Stimulated activated CD4-positive, alpha-beta T cell treated with anti-CD3 and anti-CD28 coated beads, Interleukin-15, amount 100 ng/mL, for 48 hours (primary cell): Measurements from ENCODE around the gene ANXA1.

ENCODE experiments used
- DNase-seq, 2 donors: peaks; one replicate each; pipeline ENCODE4 v3.0.0-alpha.2; 2020; ENCODE audit warnings: low read depth in 2 of 2

The ANXA1 gene

DNA sequence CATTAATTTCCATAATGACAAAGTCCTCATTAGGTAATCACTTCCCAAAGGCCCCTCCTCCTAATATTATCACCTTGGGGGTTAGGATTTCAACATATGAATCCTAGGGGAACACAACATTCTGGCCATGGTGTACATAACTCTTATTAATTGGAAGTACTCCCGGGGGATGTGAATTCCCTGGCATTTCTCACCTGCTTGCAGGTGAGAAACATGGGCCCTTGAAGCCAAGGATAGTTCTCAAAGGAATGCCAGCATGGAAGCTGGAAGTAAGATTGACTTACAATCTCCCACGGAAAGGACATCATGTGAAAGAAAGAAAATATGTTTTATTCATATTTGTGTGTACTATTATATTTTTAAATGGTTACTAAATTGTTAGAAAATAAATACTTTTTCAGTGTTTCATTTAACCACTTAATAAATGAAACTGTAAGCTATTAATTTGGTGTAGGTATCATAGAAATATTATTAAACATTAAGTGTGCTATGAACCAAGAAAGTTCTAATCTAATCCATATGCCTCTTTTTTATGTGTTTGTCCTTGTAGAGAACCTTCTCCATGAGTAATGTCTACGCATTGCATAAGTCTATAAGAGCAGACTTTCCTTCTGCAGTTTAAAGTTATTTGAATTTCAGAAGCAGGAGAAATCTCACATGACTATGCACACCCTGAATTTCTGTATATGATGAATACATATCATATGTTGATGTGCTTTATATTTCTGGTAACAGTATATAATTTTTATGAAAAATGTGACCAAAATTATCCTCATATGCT, 59.4 kb downstream of the ANXA1 start:
- no peak for DNase-seq

GRCh38 chr9:73213300-73213699, 61.6 kb downstream of the ANXA1 start:
- no peak for DNase-seq

- no peak for DNase-seq
Observed at GRCh38 chr9:73215249-73215648, 63.6 kb downstream of the ANXA1 start.

- DNase-seq, result no peak
Observed at GRCh38 chr9:73216100-73216499, 64.4 kb downstream of the ANXA1 start.
